ENCODE measurements around the gene PIP4K2A. TPM values are rescaled to one million over a fixed set of nuclear protein-coding genes. Genes with fewer than 3 reads are reported as not detected.

Gene PIP4K2A
- total RNA-seq, 1 donor from 2014 or later: 44.1 TPM

GRCh38 chr10:22676435-22676834, 37.9 kb downstream of the PIP4K2A start:
- Mint-ChIP-seq H3K27ac (ENCODE audit: unreplicated experiment) (no peak overlapping the region), H3K9me3 (ENCODE audit: low read depth) (no peaks in the 10 kb centered on the region), H3K4me1 (ENCODE audit: low read depth) (peaks cover 29% of the 10 kb centered on the region), H3K4me3 (ENCODE audit: unreplicated experiment) (no peak overlapping the region), H3K36me3 (ENCODE audit: low read depth) (no peaks in the 10 kb centered on the region), H3K27me3 (ENCODE audit: low read depth) (no peaks in the 10 kb centered on the region)
- no peak for TF ChIP-seq CTCF (IDR thresholded peaks at IDR 0.05)
- DNase-seq (ENCODE audit: low spot score): no peak

GRCh38 chr10:22674573-22674930, 39.8 kb downstream of the PIP4K2A start:
- H3K4me3 Mint-ChIP-seq (ENCODE audit: unreplicated experiment): no peak overlapping the region
- H3K4me1 Mint-ChIP-seq (ENCODE audit: low read depth): peaks cover 26% of the 10 kb centered on the region
- no peaks in the 10 kb centered on the region for H3K36me3 Mint-ChIP-seq (ENCODE audit: low read depth)
- H3K27ac Mint-ChIP-seq (ENCODE audit: unreplicated experiment): no peak overlapping the region
- TF ChIP-seq CTCF (IDR thresholded peaks at IDR 0.05): no peak
- DNase-seq (ENCODE audit: low spot score): no peak
- H3K27me3 Mint-ChIP-seq (ENCODE audit: low read depth): no peaks in the 10 kb centered on the region
- no peaks in the 10 kb centered on the region for H3K9me3 Mint-ChIP-seq (ENCODE audit: low read depth)

- no peaks in the 10 kb centered on the region for H3K36me3 Mint-ChIP-seq (ENCODE audit: low read depth)
- DNase-seq (ENCODE audit: low spot score): no peak
- no peak overlapping the region for H3K27ac Mint-ChIP-seq (ENCODE audit: unreplicated experiment)
- TF ChIP-seq CTCF (IDR thresholded peaks at IDR 0.05): no peak
- H3K27me3 Mint-ChIP-seq (ENCODE audit: low read depth): no peaks in the 10 kb centered on the region
- no peak overlapping the region for H3K4me3 Mint-ChIP-seq (ENCODE audit: unreplicated experiment)
- H3K4me1 Mint-ChIP-seq (ENCODE audit: low read depth): peaks cover 26% of the 10 kb centered on the region
- H3K9me3 Mint-ChIP-seq (ENCODE audit: low read depth): no peaks in the 10 kb centered on the region
Measured at GRCh38 chr10:22673785-22674572, 40.4 kb downstream of the PIP4K2A start.

- no peak for DNase-seq (ENCODE audit: low spot score)
- no peak overlapping the region for H3K27ac Mint-ChIP-seq (ENCODE audit: unreplicated experiment)
- no peak overlapping the region for H3K4me3 Mint-ChIP-seq (ENCODE audit: unreplicated experiment)
- H3K36me3 Mint-ChIP-seq (ENCODE audit: low read depth): no peaks in the 10 kb centered on the region
- peaks cover 26% of the 10 kb centered on the region for H3K4me1 Mint-ChIP-seq (ENCODE audit: low read depth)
- no peaks in the 10 kb centered on the region for H3K27me3 Mint-ChIP-seq (ENCODE audit: low read depth)
- no peak for TF ChIP-seq CTCF (IDR thresholded peaks at IDR 0.05)
- H3K9me3 Mint-ChIP-seq (ENCODE audit: low read depth): no peaks in the 10 kb centered on the region
Measured at GRCh38 chr10:22673091-22673392, 41.3 kb downstream of the PIP4K2A start.

GRCh38 chr10:22672319-22673090, 41.9 kb downstream of the PIP4K2A start:
- H3K27me3 Mint-ChIP-seq (ENCODE audit: low read depth): no peaks in the 10 kb centered on the region
- H3K4me3 Mint-ChIP-seq (ENCODE audit: unreplicated experiment): no peak overlapping the region
- no peak overlapping the region for H3K27ac Mint-ChIP-seq (ENCODE audit: unreplicated experiment)
- DNase-seq (ENCODE audit: low spot score): no peak
- H3K9me3 Mint-ChIP-seq (ENCODE audit: low read depth): no peaks in the 10 kb centered on the region
- TF ChIP-seq CTCF (IDR thresholded peaks at IDR 0.05): no peak
- H3K4me1 Mint-ChIP-seq (ENCODE audit: low read depth): peaks cover 26% of the 10 kb centered on the region
- H3K36me3 Mint-ChIP-seq (ENCODE audit: low read depth): no peaks in the 10 kb centered on the region

Data from chondrocyte (in vitro differentiated cells).